ENCODE data around the gene FBN3.

FBN3 gene

DNA sequence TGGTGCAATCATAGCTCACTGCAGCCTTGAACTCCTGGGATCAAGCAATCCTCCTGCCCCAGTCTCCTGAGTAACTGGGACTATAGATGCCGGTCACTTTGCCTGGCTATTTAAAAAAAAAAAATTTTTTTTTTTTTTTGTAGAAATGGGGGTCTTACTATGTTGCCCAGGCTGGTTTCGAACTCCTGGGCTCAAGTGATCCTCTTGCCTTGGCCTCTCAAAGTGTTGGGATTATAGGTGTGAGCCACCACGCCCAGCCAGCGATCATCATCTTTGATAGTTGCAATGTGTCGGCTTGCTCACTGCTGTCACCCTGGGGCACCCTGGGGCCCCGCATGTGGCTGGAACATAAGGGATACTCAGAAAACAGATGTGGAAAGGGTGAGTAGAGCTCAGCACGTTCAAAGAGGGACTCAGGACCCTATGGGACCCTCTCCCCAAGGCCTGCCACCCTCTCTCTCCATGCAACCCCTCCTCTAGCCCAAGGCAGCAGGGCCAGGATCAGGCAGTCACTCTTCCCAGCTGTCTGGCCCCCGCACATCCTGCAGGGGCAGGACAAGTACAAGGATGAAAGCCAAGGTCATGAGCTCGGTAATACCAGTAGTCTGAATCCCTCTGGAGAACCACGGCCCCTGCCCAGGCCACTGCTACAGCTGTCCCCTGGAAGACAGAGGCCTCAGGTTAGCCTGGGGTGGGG, 103.4 kb downstream of the FBN3 start:
- ChIA-PET CTCF (no interaction called here), POLR2A (no interaction called here)
- no peak for DNase-seq (ENCODE audit: low read depth, low spot score)
- TF ChIP-seq CTCF (IDR thresholded peaks at IDR 0.05; ENCODE audit: insufficient read depth, low read length, missing control alignments), result no peak
- H3K4me3 ChIP-seq (ENCODE audit: low read depth, low read length), result no peak overlapping the region

- DNase-seq (ENCODE audit: low read depth, low spot score), result no peak
- ChIA-PET CTCF (no interaction called here), POLR2A (no interaction called here)
- H3K4me3 ChIP-seq (ENCODE audit: low read depth, low read length), result no peak overlapping the region
- no peak for TF ChIP-seq CTCF (IDR thresholded peaks at IDR 0.05; ENCODE audit: insufficient read depth, low read length, missing control alignments)
These were observed 105.4 kb downstream of the FBN3 start for GRCh38 chr19:8044018-8044417.

- no peak for TF ChIP-seq CTCF (IDR thresholded peaks at IDR 0.05; ENCODE audit: insufficient read depth, low read length, missing control alignments)
- H3K4me3 ChIP-seq (ENCODE audit: low read depth, low read length), result no peak overlapping the region
- ChIA-PET CTCF (no interaction called here), POLR2A (no interaction called here)
- no peak for DNase-seq (ENCODE audit: low read depth, low spot score)
These were observed 106.5 kb downstream of the FBN3 start for GRCh38 chr19:8042900-8043299.

DNA sequence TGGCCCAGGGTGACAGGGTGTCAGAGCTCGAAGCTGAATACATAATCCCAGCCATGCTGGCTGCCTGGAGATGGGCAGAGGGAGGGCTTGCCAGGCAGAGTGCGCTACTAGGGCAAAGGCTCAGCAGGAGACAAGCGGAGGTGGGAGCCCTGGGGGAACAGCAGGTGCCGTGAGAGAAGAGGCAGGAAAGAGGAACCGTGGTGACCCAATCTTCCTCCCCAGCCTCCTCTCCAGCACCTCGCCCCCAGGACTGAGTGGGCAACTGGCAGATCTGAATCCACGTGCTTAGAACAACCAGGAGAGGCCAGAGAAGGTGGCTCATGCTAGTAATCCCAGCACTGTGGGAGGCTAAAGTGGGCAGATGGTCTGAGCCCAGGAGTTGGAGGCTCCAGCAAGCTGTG, 107.9 kb downstream of the FBN3 start:
- ChIA-PET CTCF (interaction anchor here (0.7 kb wide), 1 partner anchor 39 kb away, joined by 3 read pairs; no protein-coding TSS in a partner anchor), POLR2A (no interaction called here)
- DNase-seq (ENCODE audit: low read depth, low spot score), result no peak
- H3K4me3 ChIP-seq (ENCODE audit: low read depth, low read length), result no peak overlapping the region
- no peak for TF ChIP-seq CTCF (IDR thresholded peaks at IDR 0.05; ENCODE audit: insufficient read depth, low read length, missing control alignments)

DNA sequence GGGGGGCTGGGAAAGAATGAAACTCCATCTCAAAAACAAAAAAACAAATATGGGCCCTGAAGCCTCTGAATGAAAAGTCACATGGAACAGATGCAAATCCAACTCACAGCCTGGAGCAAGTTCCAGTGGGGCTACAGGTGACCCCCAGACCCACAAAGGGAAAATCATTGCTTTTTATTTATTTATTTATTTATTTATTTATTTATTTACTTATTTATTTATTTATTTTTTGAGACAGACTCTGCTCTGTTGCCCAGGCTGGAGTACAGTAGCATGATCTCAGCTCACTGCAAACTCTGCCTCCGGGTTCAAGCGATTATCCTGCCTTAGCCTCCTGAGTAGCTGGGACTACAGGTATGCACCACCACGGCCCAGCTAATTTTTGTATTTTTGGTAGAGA, 110.2 kb downstream of the FBN3 start:
- CTCF ChIA-PET, result no interaction called here
- POLR2A ChIA-PET, result no interaction called here
- no peak for DNase-seq (ENCODE audit: low read depth, low spot score)
- no peak overlapping the region for H3K4me3 ChIP-seq (ENCODE audit: low read depth, low read length)
- TF ChIP-seq CTCF (IDR thresholded peaks at IDR 0.05; ENCODE audit: insufficient read depth, low read length, missing control alignments), result no peak

DNA sequence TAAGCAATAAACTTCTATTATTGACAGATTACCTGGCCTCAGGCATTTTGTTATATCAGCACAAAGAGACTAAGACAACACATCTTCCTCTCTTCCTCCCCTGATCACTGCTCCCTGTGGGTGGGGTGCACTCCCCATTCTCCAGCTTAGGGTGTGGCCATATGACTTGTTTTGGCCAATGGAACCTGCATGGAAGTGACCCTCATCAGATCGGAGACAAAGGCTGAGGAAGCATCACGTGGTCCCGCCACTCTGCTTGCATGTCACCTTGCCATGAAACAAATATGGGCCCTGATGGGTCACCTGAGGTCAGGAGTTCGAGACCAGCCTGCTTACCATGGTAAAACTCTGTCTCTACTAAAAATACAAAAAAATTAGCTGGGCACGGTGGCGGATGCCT, 110.6 kb downstream of the FBN3 start:
- CTCF ChIA-PET, result no interaction called here
- POLR2A ChIA-PET, result no interaction called here

More for the DNA sequence above, 110.6 kb downstream of the FBN3 start:
- no peak for TF ChIP-seq CTCF (IDR thresholded peaks at IDR 0.05; ENCODE audit: insufficient read depth, low read length, missing control alignments)
- H3K4me3 ChIP-seq (ENCODE audit: low read depth, low read length), result no peak overlapping the region
- no peak for DNase-seq (ENCODE audit: low read depth, low spot score)
